MM.1S (cell line): Measurements from ENCODE around the gene GJC1.

ENCODE experiments used
- EZH2 ChIP-seq: fragments of 300-600 bp; sonication (generic); optimal IDR thresholded peaks from 2 replicates; pipeline ENCODE3; 2017; ENCODE audit warnings: low read depth, mild to moderate bottlenecking, antibody characterized with exemption, low read length, mixed read lengths
- EZH2phosphoT487 ChIP-seq: fragments of 300-600 bp; sonication (generic); IDR thresholded peaks from 2 replicates; pipeline ENCODE4 v1.6.1; 2018; ENCODE audit warnings: antibody characterized with exemption, low read length
- TF ChIP-seq, protein P1 (sequence below): fragments of 300-600 bp; sonication (generic); IDR thresholded peaks from 2 replicates; pipeline ENCODE4 v1.5.1; 2016; ENCODE audit warnings: antibody characterized with exemption, low read length, mixed read lengths

GRCh38 chr17:44793885-44794842 lies 35.9 kb downstream of the GJC1 start:
- no peak for TF ChIP-seq EZH2
- TF ChIP-seq, protein P1, sequence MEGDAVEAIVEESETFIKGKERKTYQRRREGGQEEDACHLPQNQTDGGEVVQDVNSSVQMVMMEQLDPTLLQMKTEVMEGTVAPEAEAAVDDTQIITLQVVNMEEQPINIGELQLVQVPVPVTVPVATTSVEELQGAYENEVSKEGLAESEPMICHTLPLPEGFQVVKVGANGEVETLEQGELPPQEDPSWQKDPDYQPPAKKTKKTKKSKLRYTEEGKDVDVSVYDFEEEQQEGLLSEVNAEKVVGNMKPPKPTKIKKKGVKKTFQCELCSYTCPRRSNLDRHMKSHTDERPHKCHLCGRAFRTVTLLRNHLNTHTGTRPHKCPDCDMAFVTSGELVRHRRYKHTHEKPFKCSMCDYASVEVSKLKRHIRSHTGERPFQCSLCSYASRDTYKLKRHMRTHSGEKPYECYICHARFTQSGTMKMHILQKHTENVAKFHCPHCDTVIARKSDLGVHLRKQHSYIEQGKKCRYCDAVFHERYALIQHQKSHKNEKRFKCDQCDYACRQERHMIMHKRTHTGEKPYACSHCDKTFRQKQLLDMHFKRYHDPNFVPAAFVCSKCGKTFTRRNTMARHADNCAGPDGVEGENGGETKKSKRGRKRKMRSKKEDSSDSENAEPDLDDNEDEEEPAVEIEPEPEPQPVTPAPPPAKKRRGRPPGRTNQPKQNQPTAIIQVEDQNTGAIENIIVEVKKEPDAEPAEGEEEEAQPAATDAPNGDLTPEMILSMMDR: no peak
- TF ChIP-seq EZH2phosphoT487: no peak
